ENCODE measurements around the gene SLC15A3. TPM values are rescaled to one million over a fixed set of nuclear protein-coding genes. Genes with fewer than 3 reads are reported as not detected.

SLC15A3 gene
- total RNA-seq, 2 experiments from 2014 or later = 12.6 to 41.4 TPM

- H2AFZ ChIP-seq (ENCODE audit: low read length) = no peak overlapping the region
- no peak overlapping the region for H3K4me2 ChIP-seq (ENCODE audit: low read length)
- no peak overlapping the region for H3K27ac ChIP-seq (ENCODE audit: low read depth, low read length, poor library complexity, severe bottlenecking)
- peaks cover 29% of the 10 kb centered on the region for H3K79me2 ChIP-seq (ENCODE audit: insufficient read depth, low read depth, low read length)
- ChIA-PET POLR2A (interaction anchor here (0.5 to 1.1 kb wide), 2 partner anchors 9 to 19 kb away, joined by 3 to 11 read pairs; no protein-coding TSS in a partner anchor), CTCF (ENCODE audit: unreplicated experiment) (interaction anchor here (1.0 kb wide), 1 partner anchor 22 kb away, joined by 3 read pairs; no protein-coding TSS in a partner anchor)
- peaks cover 68% of the 10 kb centered on the region for H3K36me3 ChIP-seq (ENCODE audit: insufficient read depth, low read length)
- H3K9me2 ChIP-seq (ENCODE audit: insufficient read depth, low read length) = no peaks in the 10 kb centered on the region
- intact Hi-C loops (cut with micrococcal nuclease; ENCODE audit: unreplicated experiment) = no loop called here
- peaks cover 49% of the 10 kb centered on the region for H3K4me1 ChIP-seq (ENCODE audit: insufficient read depth, low read length, poor library complexity, severe bottlenecking)
- no peaks in the 10 kb centered on the region for H3K9me3 ChIP-seq (ENCODE audit: low read length)
- TF ChIP-seq CTCF (conservative IDR thresholded peaks at IDR 0.05; ENCODE audit: low read length) (no peak), EZH2phosphoT487 (IDR thresholded peaks at IDR 0.05; ENCODE audit: borderline replicate concordance, low read depth, low read length) (no peak)
- DNase-seq (ENCODE audit: low spot score) = no peak
- no peak overlapping the region for H3K4me3 ChIP-seq (ENCODE audit: low read depth, low read length, poor library complexity, severe bottlenecking)
- H4K20me1 ChIP-seq (ENCODE audit: insufficient read depth, low read length) = peaks cover 5% of the 10 kb centered on the region; the same call in 1 of the 2 replicates
- no TSS peak for BruUV-seq (replicated peaks)
Measured at GRCh38 chr11:60921777-60922335, 30.1 kb downstream of the SLC15A3 start.

GRCh38 chr11:60921259-60921658, 30.7 kb downstream of the SLC15A3 start:
- TF ChIP-seq EZH2phosphoT487 (IDR thresholded peaks at IDR 0.05; ENCODE audit: borderline replicate concordance, low read depth, low read length) = no peak
- TF ChIP-seq CTCF (conservative IDR thresholded peaks at IDR 0.05; ENCODE audit: low read length) = no peak
- no peak for DNase-seq (ENCODE audit: low spot score)
- Histone ChIP-seq H3K4me1 (ENCODE audit: insufficient read depth, low read length, poor library complexity, severe bottlenecking) (peaks cover 54% of the 10 kb centered on the region), H3K79me2 (ENCODE audit: insufficient read depth, low read depth, low read length) (peaks cover 35% of the 10 kb centered on the region), H2AFZ (ENCODE audit: low read length) (no peak overlapping the region), H3K4me3 (ENCODE audit: low read depth, low read length, poor library complexity, severe bottlenecking) (no peak overlapping the region), H3K4me2 (ENCODE audit: low read length) (no peak overlapping the region), H3K9me2 (ENCODE audit: insufficient read depth, low read length) (no peaks in the 10 kb centered on the region), H3K27ac (ENCODE audit: low read depth, low read length, poor library complexity, severe bottlenecking) (no peak overlapping the region), H3K9me3 (ENCODE audit: low read length) (no peaks in the 10 kb centered on the region), H3K36me3 (ENCODE audit: insufficient read depth, low read length) (peaks cover 74% of the 10 kb centered on the region), H4K20me1 (ENCODE audit: insufficient read depth, low read length) (peaks cover 9% of the 10 kb centered on the region; the same call in 1 of the 2 replicates)
- no TSS peak for BruUV-seq (replicated peaks)
- POLR2A ChIA-PET = interaction anchor here (0.5 to 1.1 kb wide), 2 partner anchors 9 to 19 kb away, joined by 3 to 11 read pairs; no protein-coding TSS in a partner anchor
- CTCF ChIA-PET (ENCODE audit: unreplicated experiment) = interaction anchor here (1.0 kb wide), 1 partner anchor 21 kb away, joined by 3 read pairs; no protein-coding TSS in a partner anchor
- intact Hi-C loops (cut with micrococcal nuclease; ENCODE audit: unreplicated experiment) = no loop called here

- H3K4me3 ChIP-seq (ENCODE audit: low read depth, low read length, poor library complexity, severe bottlenecking) = no peak overlapping the region
- DNase-seq (ENCODE audit: low spot score) = no peak
- peaks cover 47% of the 10 kb centered on the region for H3K4me1 ChIP-seq (ENCODE audit: insufficient read depth, low read length, poor library complexity, severe bottlenecking)
- ChIA-PET POLR2A (interaction anchor here (1.1 kb wide), 1 partner anchor 33 kb away, joined by 5 read pairs; no protein-coding TSS in a partner anchor), CTCF (ENCODE audit: unreplicated experiment) (interaction anchor here (1.5 kb wide), 1 partner anchor 10 kb away, joined by 6 read pairs; no protein-coding TSS in a partner anchor)
- no peaks in the 10 kb centered on the region for H3K9me2 ChIP-seq (ENCODE audit: insufficient read depth, low read length)
- intact Hi-C loops (cut with micrococcal nuclease; ENCODE audit: unreplicated experiment) = no loop called here
- no peak overlapping the region for H3K27ac ChIP-seq (ENCODE audit: low read depth, low read length, poor library complexity, severe bottlenecking)
- no peak overlapping the region for H3K4me2 ChIP-seq (ENCODE audit: low read length)
- H3K79me2 ChIP-seq (ENCODE audit: insufficient read depth, low read depth, low read length) = peaks cover 48% of the 10 kb centered on the region
- no peak overlapping the region for H2AFZ ChIP-seq (ENCODE audit: low read length)
- peaks cover 13% of the 10 kb centered on the region; the same call in 1 of the 2 replicates for H4K20me1 ChIP-seq (ENCODE audit: insufficient read depth, low read length)
- BruUV-seq (replicated peaks) = no TSS peak
- H3K36me3 ChIP-seq (ENCODE audit: insufficient read depth, low read length) = peaks cover 79% of the 10 kb centered on the region
- TF ChIP-seq EZH2phosphoT487 (IDR thresholded peaks at IDR 0.05; ENCODE audit: borderline replicate concordance, low read depth, low read length) (no peak), CTCF (conservative IDR thresholded peaks at IDR 0.05; ENCODE audit: low read length) (no peak)
- no peaks in the 10 kb centered on the region for H3K9me3 ChIP-seq (ENCODE audit: low read length)
Measured at GRCh38 chr11:60919956-60920355, 32.0 kb downstream of the SLC15A3 start.

Data from OCI-LY7 (cell line).